H1 (cell line): ENCODE measurements around the gene SLC37A2. TPM values are rescaled to one million over a fixed set of nuclear protein-coding genes. Genes with fewer than 3 reads are reported as not detected.
A peak's percentile ranks its signal among the peaks of the same experiment; 100 is the strongest.

Source experiments
- CTCF ChIA-PET: fragments of 300-600 bp; sonication (Branson Sonifier 250); formaldehyde crosslinking; loops from one replicate; lab custom pipeline; 2021; ENCODE audit not compliant: partially characterized antibody; lab: Charles Lee
- POLR2A ChIA-PET: fragments of 300-600 bp; sonication (Branson Sonifier 250); formaldehyde crosslinking; loops from one replicate; lab custom pipeline; 2021; ENCODE audit warnings: inconsistent platforms; ENCODE audit not compliant: partially characterized antibody; lab: Charles Lee
- DNase-seq, 2 experiments: peaks; one replicate each; pipeline versions ENCODE4 v3.0.0 to v3.0.0-alpha.2; 2010 to 2022; ENCODE audit warnings: low spot score in 2 of 2, low read depth in 1 of 2, mixed read lengths in 1 of 2
- FAIRE-seq: peaks from 2 replicates; lab custom pipeline; 2011; peaks lifted over from hg19 to GRCh38; lab: Jason Lieb, UNC
- H2AFZ ChIP-seq: 2 replicates; pipeline ENCODE4 v1.8.1; 2012; ENCODE audit warnings: low read length, inconsistent platforms
- H2AK5ac ChIP-seq: 2 replicates; pipeline ENCODE4 v1.6.1; 2013; ENCODE audit warnings: low read depth, low read length
- H2BK120ac ChIP-seq: replicated peaks from 2 replicates; pipeline ENCODE3; 2013; ENCODE audit warnings: low read depth, low read length, inconsistent platforms
- H2BK12ac ChIP-seq: 2 replicates; pipeline ENCODE4 v1.6.1; 2013; ENCODE audit warnings: low read depth, low read length
- H2BK15ac ChIP-seq: 2 replicates; pipeline ENCODE4 v1.6.1; 2013; ENCODE audit warnings: low read length
- H2BK20ac ChIP-seq: 2 replicates; pipeline ENCODE4 v1.6.1; 2013; ENCODE audit warnings: low read length
- H2BK5ac ChIP-seq: 2 replicates; pipeline ENCODE4 v1.6.1; 2013; ENCODE audit warnings: low read depth, low read length
- H3K14ac ChIP-seq: 2 replicates; pipeline ENCODE4 v1.6.1; 2013; ENCODE audit warnings: inconsistent platforms; ENCODE audit not compliant: insufficient read length
- H3K18ac ChIP-seq: 2 replicates; pipeline ENCODE4 v1.6.1; 2013; ENCODE audit warnings: low read length; ENCODE audit errors: extremely low read depth
- H3K23ac ChIP-seq: 2 replicates; pipeline ENCODE4 v1.6.1; 2013; ENCODE audit warnings: inconsistent platforms; ENCODE audit not compliant: insufficient read length
- H3K23me2 ChIP-seq: 2 replicates; pipeline ENCODE4 v1.6.1; 2013; ENCODE audit warnings: low read depth, low read length
- H3K27ac ChIP-seq: 2 replicates; pipeline ENCODE4 v1.6.1; 2011; ENCODE audit warnings: low read depth, low read length, inconsistent platforms
- H3K27me3 ChIP-seq, 4 experiments: replicated peaks in 1 of 4; 1 replicate in 1 of 4; 2 replicates in 3 of 4; pipeline versions ENCODE4 v1.6.1 to v1.8.1; 2011 to 2013; ENCODE audit warnings: low read length in 3 of 4, mild to moderate bottlenecking in 3 of 4, inconsistent platforms in 2 of 4, mixed read lengths in 2 of 4, moderate library complexity in 1 of 4; ENCODE audit not compliant: control insufficient read depth in 3 of 4, insufficient read depth in 3 of 4; ENCODE audit errors: extremely low read depth in 1 of 4
- H3K36me3 ChIP-seq, 4 experiments: 2 replicates each; pipeline versions ENCODE4 v1.6.1 to v1.8.1; 2011 to 2013; ENCODE audit warnings: mild to moderate bottlenecking in 4 of 4, low read length in 3 of 4, moderate library complexity in 2 of 4, control low read depth in 1 of 4, inconsistent platforms in 1 of 4; ENCODE audit not compliant: insufficient read depth in 4 of 4, control insufficient read depth in 2 of 4
- H3K4ac ChIP-seq: replicated peaks from 2 replicates; pipeline ENCODE3; 2013; ENCODE audit warnings: low read length, low read depth, mixed read lengths, inconsistent platforms; ENCODE audit not compliant: insufficient read length
- H3K4me1 ChIP-seq, 4 experiments: replicated peaks in 1 of 4; 1 replicate in 1 of 4; 2 replicates in 3 of 4; pipeline versions ENCODE4 v1.6.1 to v1.8.1; 2011 to 2013; ENCODE audit warnings: low read length in 3 of 4, inconsistent platforms in 2 of 4, mixed read lengths in 1 of 4; ENCODE audit not compliant: insufficient read depth in 4 of 4, control insufficient read depth in 3 of 4
- H3K4me2 ChIP-seq, 2 experiments: 2 replicates each; pipeline versions ENCODE4 v1.6.1 to v1.8.1; 2011 to 2013; ENCODE audit warnings: low read depth in 2 of 2, low read length in 2 of 2, control low read depth in 1 of 2, inconsistent platforms in 1 of 2, mild to moderate bottlenecking in 1 of 2; ENCODE audit not compliant: insufficient read depth in 1 of 2
- H3K4me3 ChIP-seq, 4 experiments: fragments of 200-600, 300-600 bp in 1 of 4; sonication (generic), shearing (Covaris generic), sonication (Bioruptor Twin) in 1 of 4; 2 replicates each; pipeline versions ENCODE4 v1.5.1 to v1.8.1; 2011 to 2016; ENCODE audit warnings: low read length in 4 of 4, low read depth in 3 of 4, control low read depth in 2 of 4, inconsistent platforms in 2 of 4, mild to moderate bottlenecking in 2 of 4, mixed read lengths in 1 of 4, moderate library complexity in 1 of 4; ENCODE audit not compliant: insufficient read depth in 2 of 4; ENCODE audit errors: extremely low read depth in 1 of 4
- H3K56ac ChIP-seq: replicated peaks from 2 replicates; pipeline ENCODE3; 2013; ENCODE audit warnings: low read depth, mild to moderate bottlenecking, mixed read lengths, low read length, inconsistent platforms; ENCODE audit not compliant: insufficient read length
- H3K79me1 ChIP-seq: 2 replicates; pipeline ENCODE4 v1.6.1; 2013; ENCODE audit warnings: low read depth, low read length, control low read depth
- H3K79me2 ChIP-seq, 2 experiments: 2 replicates each; pipeline versions ENCODE4 v1.6.1 to v1.8.1; 2012 to 2013; ENCODE audit warnings: low read length in 2 of 2, mild to moderate bottlenecking in 2 of 2, inconsistent platforms in 1 of 2; ENCODE audit not compliant: insufficient read depth in 2 of 2, control insufficient read depth in 1 of 2
- H3K9ac ChIP-seq, 4 experiments: replicated peaks in 1 of 4; 1 replicate in 1 of 4; 2 replicates in 3 of 4; pipeline versions ENCODE4 v1.6.1 to v1.8.1; 2011 to 2013; ENCODE audit warnings: low read depth in 3 of 4, low read length in 3 of 4, control low read depth in 2 of 4, mild to moderate bottlenecking in 2 of 4, moderate library complexity in 2 of 4, inconsistent platforms in 1 of 4; ENCODE audit errors: extremely low read depth in 1 of 4
- H3K9me3 ChIP-seq, 2 experiments: 2 replicates each; pipeline versions ENCODE4 v1.6.1 to v1.8.1; 2012 to 2013; ENCODE audit warnings: mild to moderate bottlenecking in 2 of 2, moderate library complexity in 2 of 2, control low read depth in 1 of 2, inconsistent platforms in 1 of 2, low read depth in 1 of 2, low read length in 1 of 2, mixed read lengths in 1 of 2; ENCODE audit not compliant: insufficient read depth in 2 of 2
- H4K20me1 ChIP-seq, 2 experiments: replicated peaks in 1 of 2; 2 replicates each; pipeline versions ENCODE3 to v1.8.1; 2011 to 2013; ENCODE audit warnings: inconsistent platforms in 2 of 2, low read length in 2 of 2, mild to moderate bottlenecking in 1 of 2; ENCODE audit not compliant: insufficient read depth in 2 of 2, control insufficient read depth in 1 of 2
- H4K5ac ChIP-seq: 2 replicates; pipeline ENCODE4 v1.6.1; 2013; ENCODE audit warnings: low read length, low read depth, mixed read lengths, inconsistent platforms; ENCODE audit not compliant: insufficient read length
- H4K8ac ChIP-seq: 2 replicates; pipeline ENCODE4 v1.8.0; 2013; ENCODE audit warnings: mild to moderate bottlenecking, moderate library complexity, low read length, inconsistent platforms; ENCODE audit not compliant: insufficient read depth; ENCODE audit errors: extremely low read depth
- H4K91ac ChIP-seq: replicated peaks from 2 replicates; pipeline ENCODE3; 2013; ENCODE audit warnings: low read length, mixed read lengths, inconsistent platforms; ENCODE audit not compliant: insufficient read length
- CBX5 ChIP-seq: fragments of 300-800, 300-1000 bp; sonication (generic); IDR thresholded peaks from 2 replicates; pipeline ENCODE4 v1.7.1; 2016; ENCODE audit warnings: antibody characterized with exemption, low read length, low read depth
- WGBS, 2 experiments: shearing (Covaris generic) in 1 of 2; methylation state at CpG; one replicate each; pipeline versions ENCODE4 v1.1.6 to v1.1.7; 2013 to 2015; ENCODE audit warnings: low lambda C conversion rate in 2 of 2, mixed read lengths in 2 of 2, inconsistent platforms in 1 of 2, low coverage in 1 of 2, missing lambda C conversion rate in 1 of 2; ENCODE audit not compliant: insufficient replicate concordance in 2 of 2, insufficient coverage in 1 of 2, insufficient read length in 1 of 2; ENCODE audit errors: extremely low coverage in 1 of 2, missing lambda C conversion rate in 1 of 2; 5-methylcytosine and 5-hydroxymethylcytosine counted together
- polyA plus RNA-seq, 7 experiments: library from polyadenylated mRNA; depleted of rRNA in 3 of 7; stranded (reverse) in 5 of 7; unstranded in 2 of 7; fragments of >200 nt in 5 of 7; fragments of 200-250 nt in 2 of 7; gene quantifications; 1 replicate in 5 of 7; 2 replicates in 1 of 7; 4 replicates in 1 of 7; pipeline versions ENCODE4 v1.2.1 to v1.2.3, GENCODE V29; 2011 to 2013; ENCODE audit warnings: missing spikeins in 2 of 7, mixed read lengths in 2 of 7
- total RNA-seq: library from RNA; stranded (reverse); fragmentation: NEBNext Ultra II Directional; extraction: Animal tissue kit (Norgen Biotek cat#: 25700); gene quantifications from 2 replicates; pipeline ENCODE4 v1.2.1, GENCODE V29; 2021

SLC37A2 gene
- total and polyA plus RNA-seq, 2 of the 8 experiments (the other 6 are each of a cell fraction or from before 2014, with no cell fraction given): 1.3 to 1.9 TPM

DNA sequence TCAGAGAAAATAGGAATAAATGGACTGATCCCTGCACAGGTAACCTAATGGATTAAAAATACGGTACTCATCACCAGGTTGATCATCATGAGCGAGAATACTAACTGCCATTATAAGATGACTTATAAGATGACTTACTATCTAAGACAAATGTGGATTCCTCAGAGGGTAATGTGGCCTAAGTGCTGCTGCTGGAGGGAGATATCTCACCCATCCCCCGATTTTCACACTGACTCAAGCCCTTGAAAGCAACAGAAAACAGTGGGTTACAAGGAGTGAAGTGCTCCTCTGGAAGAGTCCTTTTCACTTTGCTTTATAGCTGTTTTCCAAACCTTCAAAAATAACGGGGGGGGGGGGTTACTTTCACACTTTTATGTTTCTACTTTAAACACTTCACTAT, 47.4 kb downstream of the SLC37A2 start:
- Histone ChIP-seq H2BK15ac (no peak overlapping the region), H3K23me2 (peaks cover 3% of the 10 kb centered on the region; the same call in 1 of the 2 replicates), H4K5ac (no peak overlapping the region), H2BK12ac (no peak overlapping the region), H3K27ac (no peak overlapping the region), H4K20me1 (no peaks in the 10 kb centered on the region), H2BK20ac (no peak overlapping the region), H3K56ac (no peak overlapping the region), H3K4ac (no peak overlapping the region), H3K9ac (peak overlapping the region in 1 of 4 experiments; percentile 10; a peak in 1 of 7 replicates), H2BK5ac (no peak overlapping the region), H2AFZ (no peak overlapping the region), H3K36me3 (peaks cover 0 to 8% (median 4%) of the 10 kb centered on the region in 4 experiments; a peak in 3 of 8 replicates), H3K14ac (no peak overlapping the region), H4K91ac (no peak overlapping the region), H3K4me3 (peak overlapping the region; percentile 59 to 80 (median 76)), H3K23ac (no peak overlapping the region), H3K9me3 (peaks cover 10 to 11% of the 10 kb centered on the region in 2 experiments; a peak in 3 of 4 replicates), H4K8ac (no peak overlapping the region), H3K79me2 (peaks cover 0 to 13% of the 10 kb centered on the region in 2 experiments; a peak in 2 of 4 replicates), H2BK120ac (no peak overlapping the region), H3K79me1 (no peaks in the 10 kb centered on the region; the same call in 1 of the 2 replicates), H2AK5ac (no peak overlapping the region), H3K18ac (no peak overlapping the region), H3K4me2 (peak overlapping the region; percentile 88 to 94), H3K27me3 (no peaks in the 10 kb centered on the region), H3K4me1 (peaks cover 2 to 6% (median 3%) of the 10 kb centered on the region in 4 experiments; a peak in 3 of 7 replicates)
- TF ChIP-seq CBX5: no peak
- ChIA-PET POLR2A (interaction anchor here (1.3 kb wide), 1 partner anchor 34 kb away, joined by 3 read pairs; no protein-coding TSS in a partner anchor), CTCF (interaction anchor here (1.2 to 13.5 kb wide), 8 partner anchors 10 to 319 kb away, joined by 3 to 247 read pairs (median 10); no protein-coding TSS in a partner anchor)
- no peak for FAIRE-seq
- no peak for DNase-seq
- 63% methylated on average over 4 of the region's 4 CpGs; no CpG with 5 or more reads in 1 of the 2 experiments for WGBS, 2 experiments
